Peyer's patch (tissue), 4 donors: ENCODE results near the gene ZNF500. TPM values are rescaled to one million over a fixed set of nuclear protein-coding genes. Genes with fewer than 3 reads are reported as not detected.

Experiments used
- DNase-seq, 3 donors: peaks; one replicate each; pipeline ENCODE4 v3.0.0-alpha.2; 2017 to 2019
- H3K27ac ChIP-seq, 4 donors: fragments of 200-600 bp; sonication (generic); one replicate each; pipeline ENCODE4 v1.5.1; 2016 to 2019
- H3K27me3 ChIP-seq, 2 donors: fragments of 200-600 bp; sonication (generic); one replicate each; pipeline ENCODE4 v1.5.1; 2019
- H3K36me3 ChIP-seq, 3 donors: fragments of 200-600 bp; sonication (generic); one replicate each; pipeline ENCODE4 v1.5.1; 2016 to 2019
- H3K4me1 ChIP-seq, 4 donors: fragments of 200-600 bp; sonication (generic); one replicate each; pipeline ENCODE4 v1.5.1; 2016 to 2019
- H3K4me3 ChIP-seq, 4 donors: fragments of 200-600 bp; sonication (generic); 1 replicate in 3 of 4; 2 replicates in 1 of 4; pipeline ENCODE4 v1.5.1; 2016 to 2019; ENCODE audit warnings: mild to moderate bottlenecking in 1 of 4
- H3K9me3 ChIP-seq, 4 donors: fragments of 200-600 bp; sonication (generic); one replicate each; pipeline ENCODE4 v1.5.1; 2016 to 2019; ENCODE audit warnings: mild to moderate bottlenecking in 1 of 4
- POLR2A ChIP-seq, 2 donors: fragments of 450-650 bp; IDR thresholded peaks; one replicate each; pipeline ENCODE4 v1.5.1; 2017; ENCODE audit warnings: antibody characterized with exemption in 2 of 2, mild to moderate bottlenecking in 2 of 2, moderate library complexity in 2 of 2
- total RNA-seq, 4 donors: library from RNA; depleted of rRNA; stranded (reverse); fragments of >200 nt; gene quantifications; one replicate each; pipeline ENCODE4 v1.1.0, GENCODE V29; 2016
- TF ChIP-seq, protein P1 (sequence below), 6 experiments: fragments of 450-650 bp in 4 of 6; fragments of 200-600 bp in 2 of 6; sonication (generic) in 1 of 6; IDR thresholded peaks; one replicate each; pipeline ENCODE4 v1.5.1; 2017 to 2019; ENCODE audit warnings: antibody characterized with exemption in 6 of 6, mild to moderate bottlenecking in 3 of 6, moderate library complexity in 1 of 6

Gene ZNF500
- total RNA-seq, 4 donors from 2014 or later, result 4.1 to 24.8 (median 14.5) TPM

DNA sequence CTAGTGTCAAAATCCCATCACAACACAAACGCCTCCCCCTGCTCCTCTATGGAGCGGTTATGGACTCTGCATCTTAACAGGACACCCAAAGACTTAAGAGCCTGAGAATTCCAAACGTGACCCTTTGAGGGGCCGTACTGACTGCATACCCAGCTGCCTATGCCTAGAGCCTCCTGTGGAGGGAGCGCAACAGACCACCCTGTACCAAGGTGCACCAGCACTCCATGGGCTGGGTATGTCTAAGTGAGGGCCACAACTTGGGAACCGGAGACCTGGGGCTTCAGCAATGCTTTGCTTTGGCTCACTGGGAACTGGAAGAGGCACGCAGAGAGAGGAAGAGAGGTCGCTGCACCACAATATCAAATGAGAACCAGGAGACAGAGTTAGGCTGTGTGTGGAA, 38.3 kb downstream of the ZNF500 start:
- TF ChIP-seq, protein P1, sequence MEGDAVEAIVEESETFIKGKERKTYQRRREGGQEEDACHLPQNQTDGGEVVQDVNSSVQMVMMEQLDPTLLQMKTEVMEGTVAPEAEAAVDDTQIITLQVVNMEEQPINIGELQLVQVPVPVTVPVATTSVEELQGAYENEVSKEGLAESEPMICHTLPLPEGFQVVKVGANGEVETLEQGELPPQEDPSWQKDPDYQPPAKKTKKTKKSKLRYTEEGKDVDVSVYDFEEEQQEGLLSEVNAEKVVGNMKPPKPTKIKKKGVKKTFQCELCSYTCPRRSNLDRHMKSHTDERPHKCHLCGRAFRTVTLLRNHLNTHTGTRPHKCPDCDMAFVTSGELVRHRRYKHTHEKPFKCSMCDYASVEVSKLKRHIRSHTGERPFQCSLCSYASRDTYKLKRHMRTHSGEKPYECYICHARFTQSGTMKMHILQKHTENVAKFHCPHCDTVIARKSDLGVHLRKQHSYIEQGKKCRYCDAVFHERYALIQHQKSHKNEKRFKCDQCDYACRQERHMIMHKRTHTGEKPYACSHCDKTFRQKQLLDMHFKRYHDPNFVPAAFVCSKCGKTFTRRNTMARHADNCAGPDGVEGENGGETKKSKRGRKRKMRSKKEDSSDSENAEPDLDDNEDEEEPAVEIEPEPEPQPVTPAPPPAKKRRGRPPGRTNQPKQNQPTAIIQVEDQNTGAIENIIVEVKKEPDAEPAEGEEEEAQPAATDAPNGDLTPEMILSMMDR (IDR thresholded peaks at IDR 0.05), result no peak
- no peak for TF ChIP-seq POLR2A (IDR thresholded peaks at IDR 0.05)
- DNase-seq, result no peak
- Histone ChIP-seq H3K4me3 (no peak overlapping the region), H3K27me3 (no peaks in the 10 kb centered on the region), H3K9me3 (no peaks in the 10 kb centered on the region), H3K4me1 (peaks cover 0 to 8% (median 0%) of the 10 kb centered on the region in 4 donors), H3K36me3 (peaks cover 0 to 55% (median 0%) of the 10 kb centered on the region in 3 donors), H3K27ac (no peak overlapping the region)

DNA sequence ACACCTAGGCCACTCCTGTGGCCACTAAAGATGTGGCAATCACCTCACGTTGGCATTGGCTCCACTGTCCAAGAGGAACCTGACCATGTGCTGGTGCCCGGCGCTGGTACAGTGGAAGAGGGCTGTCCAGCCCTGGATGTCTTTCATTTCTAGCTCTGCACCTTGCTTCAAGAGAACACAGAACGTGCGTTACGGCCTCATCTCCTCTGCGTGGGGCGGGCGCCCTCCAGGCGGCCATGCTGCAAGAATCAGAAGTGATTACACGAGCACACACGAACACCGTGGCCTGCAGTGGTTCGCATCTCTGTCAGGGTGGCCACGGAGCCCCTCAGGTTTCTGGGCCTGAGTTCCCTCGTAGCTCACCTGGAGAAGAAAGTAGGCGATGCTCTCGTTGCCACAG, 40.3 kb downstream of the ZNF500 start:
- no peak for DNase-seq
- no peaks in the 10 kb centered on the region for H3K9me3 ChIP-seq
- TF ChIP-seq, protein P1 (IDR thresholded peaks at IDR 0.05), result no peak
- no peak for TF ChIP-seq POLR2A (IDR thresholded peaks at IDR 0.05)
- no peak overlapping the region for H3K27ac ChIP-seq
- no peaks in the 10 kb centered on the region for H3K27me3 ChIP-seq
- H3K36me3 ChIP-seq, result peaks cover 0 to 64% (median 0%) of the 10 kb centered on the region in 3 donors
- no peaks in the 10 kb centered on the region for H3K4me1 ChIP-seq
- H3K4me3 ChIP-seq, result no peak overlapping the region

DNA sequence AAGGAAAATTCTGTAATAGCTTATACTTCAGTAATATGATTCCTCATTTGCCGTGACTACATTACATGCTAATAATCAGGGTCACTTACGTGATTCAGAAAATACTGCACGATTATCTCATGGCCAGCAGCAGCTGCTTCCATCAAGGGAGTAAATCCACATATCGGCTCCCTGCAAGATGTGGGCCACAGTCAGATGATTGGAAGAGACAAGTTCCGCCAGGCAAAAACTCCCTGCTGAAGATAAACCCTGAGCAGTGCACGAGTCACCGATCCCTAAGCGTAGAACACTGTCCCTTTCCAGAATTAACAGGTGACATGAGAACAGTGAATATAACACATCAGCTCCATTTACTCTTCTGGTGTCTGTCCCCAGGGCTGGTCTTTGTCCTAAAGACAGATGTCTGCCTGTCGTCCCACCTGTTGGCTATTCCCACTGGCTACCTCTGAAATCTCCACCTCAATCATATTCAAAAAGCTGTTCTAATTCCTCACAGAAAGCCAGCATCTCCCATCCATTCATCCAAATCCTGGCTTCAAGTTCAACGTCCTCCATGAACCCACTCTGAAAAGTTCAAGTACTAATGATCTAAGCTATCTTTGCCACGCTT, 42.2 kb downstream of the ZNF500 start:
- Histone ChIP-seq H3K27me3 (no peaks in the 10 kb centered on the region), H3K9me3 (no peaks in the 10 kb centered on the region), H3K36me3 (peaks cover 0 to 58% (median 0%) of the 10 kb centered on the region in 3 donors), H3K27ac (no peak overlapping the region), H3K4me1 (no peaks in the 10 kb centered on the region), H3K4me3 (no peak overlapping the region)
- TF ChIP-seq POLR2A (IDR thresholded peaks at IDR 0.05), result no peak
- TF ChIP-seq, protein P1 (IDR thresholded peaks at IDR 0.05), result no peak
- no peak for DNase-seq

DNA sequence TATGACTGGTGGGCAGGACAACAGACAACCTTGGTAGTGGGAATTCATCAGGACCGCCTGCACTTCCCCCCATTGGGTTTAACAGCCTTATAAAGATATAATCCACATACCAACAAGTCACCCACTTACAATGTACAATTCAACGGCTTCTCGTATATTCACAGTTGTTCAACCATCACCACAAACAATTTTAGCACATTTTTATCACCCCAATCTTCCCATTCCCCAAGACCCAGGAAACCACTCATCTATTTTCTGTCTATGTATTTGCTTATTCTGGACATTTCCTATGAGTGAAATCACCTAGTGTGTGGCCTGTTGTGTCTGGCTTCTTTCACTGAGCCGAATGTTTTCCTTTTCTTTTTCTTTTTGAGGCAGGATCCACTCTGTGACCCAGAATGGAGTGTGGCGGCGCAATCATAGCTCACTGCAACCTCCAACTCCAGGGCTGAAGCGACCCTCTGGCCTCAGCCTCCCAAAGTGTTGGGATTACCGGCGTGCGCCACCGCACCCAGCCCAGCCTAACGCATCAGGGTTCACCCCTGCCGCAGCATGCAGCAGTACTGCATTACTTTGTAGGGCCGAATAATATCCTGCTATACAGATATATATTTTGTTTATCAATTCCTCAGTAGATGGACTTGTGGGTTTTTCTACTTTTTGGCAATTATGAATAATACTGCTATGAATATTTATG, 43.7 kb downstream of the ZNF500 start:
- no peak overlapping the region for H3K27ac ChIP-seq
- no peaks in the 10 kb centered on the region for H3K9me3 ChIP-seq
- no peaks in the 10 kb centered on the region for H3K27me3 ChIP-seq
- DNase-seq, result no peak
- H3K4me1 ChIP-seq, result no peaks in the 10 kb centered on the region
- no peak for TF ChIP-seq POLR2A (IDR thresholded peaks at IDR 0.05)
- TF ChIP-seq, protein P1 (IDR thresholded peaks at IDR 0.05), result no peak
- H3K36me3 ChIP-seq, result peaks cover 0 to 46% (median 0%) of the 10 kb centered on the region in 3 donors
- H3K4me3 ChIP-seq, result no peak overlapping the region

DNA sequence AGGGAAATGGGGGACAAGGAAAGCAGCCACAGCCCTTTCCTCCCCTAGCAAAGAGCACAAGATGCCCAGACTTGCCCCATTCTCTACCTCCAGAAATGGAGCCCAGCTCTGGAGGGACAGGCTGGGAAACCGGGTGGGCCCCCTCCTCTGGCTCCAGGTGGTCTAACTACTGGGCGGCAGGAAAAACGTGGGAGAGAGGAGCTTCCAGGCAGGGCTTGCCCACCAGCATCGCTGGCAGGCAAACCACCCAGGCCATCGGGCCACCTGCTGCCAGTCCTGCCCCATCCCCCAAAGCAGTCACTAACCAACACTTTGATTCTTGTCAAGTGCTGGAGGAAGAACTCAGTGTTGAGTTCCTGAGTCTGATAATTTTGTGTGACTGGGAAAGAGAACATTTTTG, 48.5 kb downstream of the ZNF500 start:
- TF ChIP-seq, protein P1 (IDR thresholded peaks at IDR 0.05), result no peak
- TF ChIP-seq POLR2A (IDR thresholded peaks at IDR 0.05), result no peak
- Histone ChIP-seq H3K36me3 (peaks cover 0 to 39% (median 0%) of the 10 kb centered on the region in 3 donors), H3K27me3 (no peaks in the 10 kb centered on the region), H3K27ac (no peak overlapping the region), H3K9me3 (no peaks in the 10 kb centered on the region), H3K4me1 (no peaks in the 10 kb centered on the region), H3K4me3 (no peak overlapping the region)
- no peak for DNase-seq
